Spleen (tissue), 13 donors: ENCODE results near the gene MAMLD1. TPM values are rescaled to one million over a fixed set of nuclear protein-coding genes. Genes with fewer than 3 reads are reported as not detected.
A peak's percentile ranks its signal among the peaks of the same experiment; 100 is the strongest.

Source experiments
- DNase-seq: peaks from one replicate; pipeline ENCODE4 v3.0.0-alpha.2; 2020
- H3K27ac ChIP-seq, 8 donors: fragments of 200-600 bp; sonication (generic) in 7 of 8; 1 replicate in 4 of 8; 2 replicates in 4 of 8; pipeline versions ENCODE4 v1.5.0 to v1.8.0; 2016 to 2021; ENCODE audit warnings: inconsistent platforms in 4 of 8, mild to moderate bottlenecking in 4 of 8, moderate library complexity in 1 of 8
- H3K27me3 ChIP-seq, 7 donors: fragments of 200-600 bp; sonication (generic) in 6 of 7; replicated peaks in 1 of 7; 1 replicate in 4 of 7; 2 replicates in 3 of 7; pipeline versions ENCODE4 v1.5.0 to v1.8.0; 2016 to 2021; ENCODE audit warnings: inconsistent platforms in 3 of 7, mild to moderate bottlenecking in 1 of 7
- H3K36me3 ChIP-seq, 6 donors: fragments of 200-600 bp; sonication (generic) in 5 of 6; 1 replicate in 4 of 6; 2 replicates in 2 of 6; pipeline versions ENCODE4 v1.5.0 to v1.8.0; 2016 to 2021; ENCODE audit warnings: inconsistent platforms in 2 of 6
- H3K4me1 ChIP-seq, 6 donors: fragments of 200-600 bp; sonication (generic) in 5 of 6; 1 replicate in 3 of 6; 2 replicates in 3 of 6; pipeline versions ENCODE4 v1.5.0 to v1.8.0; 2016 to 2021; ENCODE audit warnings: inconsistent platforms in 3 of 6
- H3K4me3 ChIP-seq, 8 donors: fragments of 200-600 bp; sonication (generic) in 7 of 8; 1 replicate in 4 of 8; 2 replicates in 4 of 8; pipeline versions ENCODE4 v1.5.0 to v1.8.0; 2016 to 2021; ENCODE audit warnings: inconsistent platforms in 4 of 8, mild to moderate bottlenecking in 4 of 8, moderate library complexity in 2 of 8
- H3K9me3 ChIP-seq, 8 donors: fragments of 200-600 bp; sonication (generic) in 7 of 8; 1 replicate in 4 of 8; 2 replicates in 4 of 8; pipeline versions ENCODE4 v1.5.0 to v1.8.0; 2016 to 2021; ENCODE audit warnings: inconsistent platforms in 4 of 8
- CTCF ChIP-seq, 11 experiments: fragments of 200-600 bp in 7 of 11; fragments of 450-650 bp in 4 of 11; sonication (generic) in 4 of 11; IDR thresholded peaks in 8 of 11; conservative IDR thresholded peaks in 3 of 11; 1 replicate in 7 of 11; 2 replicates in 4 of 11; pipeline versions ENCODE4 v1.4.0 to v1.8.0; 2016 to 2021; ENCODE audit warnings: antibody characterized with exemption in 11 of 11, inconsistent platforms in 4 of 11, mild to moderate bottlenecking in 1 of 11
- POLR2A ChIP-seq, 3 donors: fragments of 450-650 bp; IDR thresholded peaks; one replicate each; pipeline ENCODE4 v1.5.1; 2017; ENCODE audit warnings: antibody characterized with exemption in 3 of 3, mild to moderate bottlenecking in 1 of 3
- POLR2AphosphoS5 ChIP-seq, 3 donors: sonication (generic); formaldehyde crosslinking; IDR thresholded peaks; one replicate each; pipeline ENCODE4 v1.5.1; 2017; ENCODE audit warnings: antibody characterized with exemption in 3 of 3
- WGBS, 5 donors: extraction: QIAGEN DNeasy Blood & Tissue Kit in 3 of 5; methylation state at CpG; one replicate each; pipeline versions ENCODE4 v1.1.5 to v1.1.7; 2013 to 2018; 5-methylcytosine and 5-hydroxymethylcytosine counted together
- intact Hi-C: fragments of 100-400 bp; cut with DNase I; formaldehyde crosslinking; loops from one replicate; pipeline ENCODE4 v1.15.0; 2023; ENCODE audit warnings: low total_unique reads
- long read RNA-seq, 2 donors: transcript quantifications; one replicate each; lab custom pipeline, GENCODE V29; 2026
- polyA plus RNA-seq, 3 donors: library from polyadenylated mRNA; stranded (reverse); fragments of 200-250 nt; gene quantifications; one replicate each; pipeline ENCODE4 v1.2.1, GENCODE V29; 2013
- total RNA-seq, 7 donors: library from RNA; depleted of rRNA in 3 of 7; stranded (reverse); fragments of >200 nt in 3 of 7; fragmentation: NEBNext Ultra II Directional in 4 of 7; extraction: Animal tissue kit (Norgen Biotek cat#: 25700) in 4 of 7; gene quantifications; one replicate each; pipeline versions ENCODE4 v1.1.0 to v1.2.1, GENCODE V29; 2016 to 2021
- donor health status: healthy with polysubstance abuse.
- donor health status: DM: no; HTN: no; CAD: no; lungs with moderate emphysema.
- donor health status: DM: no; HTN: no; CAD: no.
- donor health status: Bipolar disorder and iron deficiency.
- donor health status: healthy.
- donor health status: DM: no; HTN: no; CAD: no.
- donor health status: DM: yes; HTN: yes; CAD: no.

The MAMLD1 gene, protein sequence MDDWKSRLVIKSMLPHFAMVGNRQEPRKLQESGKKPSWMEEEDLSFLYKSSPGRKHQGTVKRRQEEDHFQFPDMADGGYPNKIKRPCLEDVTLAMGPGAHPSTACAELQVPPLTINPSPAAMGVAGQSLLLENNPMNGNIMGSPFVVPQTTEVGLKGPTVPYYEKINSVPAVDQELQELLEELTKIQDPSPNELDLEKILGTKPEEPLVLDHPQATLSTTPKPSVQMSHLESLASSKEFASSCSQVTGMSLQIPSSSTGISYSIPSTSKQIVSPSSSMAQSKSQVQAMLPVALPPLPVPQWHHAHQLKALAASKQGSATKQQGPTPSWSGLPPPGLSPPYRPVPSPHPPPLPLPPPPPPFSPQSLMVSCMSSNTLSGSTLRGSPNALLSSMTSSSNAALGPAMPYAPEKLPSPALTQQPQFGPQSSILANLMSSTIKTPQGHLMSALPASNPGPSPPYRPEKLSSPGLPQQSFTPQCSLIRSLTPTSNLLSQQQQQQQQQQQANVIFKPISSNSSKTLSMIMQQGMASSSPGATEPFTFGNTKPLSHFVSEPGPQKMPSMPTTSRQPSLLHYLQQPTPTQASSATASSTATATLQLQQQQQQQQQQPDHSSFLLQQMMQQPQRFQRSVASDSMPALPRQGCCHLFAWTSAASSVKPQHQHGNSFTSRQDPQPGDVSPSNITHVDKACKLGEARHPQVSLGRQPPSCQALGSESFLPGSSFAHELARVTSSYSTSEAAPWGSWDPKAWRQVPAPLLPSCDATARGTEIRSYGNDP
- 1 to 10 TPM; 2.8 to 7.3 (median 4.5) TPM for total RNA-seq
- polyA plus RNA-seq: 1 to 10 TPM; 1.2 to 2.0 (median 1.5) TPM
- long read RNA-seq, donor 1, partial matches to known transcripts: 0 of 1 reads
- long read RNA-seq, donor 1, other reads (novel, unspliced or antisense): 0 of 1 reads
- long read RNA-seq, donor 2, full-length matches to known transcripts: 1 of 1 reads
- long read RNA-seq, donor 2, partial matches to known transcripts: 0 of 1 reads
- long read RNA-seq, donor 2, other reads (novel, unspliced or antisense): 0 of 1 reads

- peak within 1 kb of the TSS; percentile 13 to 86 (median 74) for H3K27ac ChIP-seq
- no peaks in the 10 kb centered on the region for H3K36me3 ChIP-seq
- DNase-seq: peak; percentile 89
- peak; percentile 70 to 83 (median 75) for TF ChIP-seq POLR2AphosphoS5 (IDR thresholded peaks at IDR 0.05)
- no peak for TF ChIP-seq POLR2A (IDR thresholded peaks at IDR 0.05)
- H3K4me1 ChIP-seq: peaks cover 0 to 53% (median 26%) of the 10 kb centered on the region in 6 donors
- peak within 1 kb of the TSS; percentile 22 to 77 (median 52) for H3K4me3 ChIP-seq
- WGBS, 5 donors: 0 to 44% (median 1%) methylated on average over 4 to 88 of the region's 88 CpGs
- H3K9me3 ChIP-seq: peaks cover 0 to 3% (median 0%) of the 10 kb centered on the region in 8 donors
- peaks cover 0 to 53% (median 14%) of the 10 kb centered on the region in 7 donors for H3K27me3 ChIP-seq
- intact Hi-C loops: no loop called here
Measured at GRCh38 chrX:150362599-150363481, at the start of gene MAMLD1. TSS of gene MAMLD1 (plus strand) at chrX:150363317. CDS start at chrX:150445517, 82,200 bp downstream.

- no peak for TF ChIP-seq CTCF (IDR thresholded peaks at IDR 0.05 in 8 of 11, conservative IDR thresholded peaks at IDR 0.05 in 3 of 11)
- TF ChIP-seq POLR2AphosphoS5 (IDR thresholded peaks at IDR 0.05): no peak
- TF ChIP-seq POLR2A (IDR thresholded peaks at IDR 0.05): no peak
- intact Hi-C loops: no loop called here
- Histone ChIP-seq H3K27ac (no peak overlapping the region), H3K4me1 (no peaks in the 10 kb centered on the region), H3K36me3 (no peaks in the 10 kb centered on the region), H3K27me3 (peaks cover 0 to 4% (median 0%) of the 10 kb centered on the region in 7 donors), H3K4me3 (no peak overlapping the region), H3K9me3 (no peaks in the 10 kb centered on the region)
- 69 to 83% (median 77%) methylated on average over 5 of the region's 5 CpGs for WGBS, 5 donors
- no peak for DNase-seq
Measured at GRCh38 chrX:150313514-150313913, 49.6 kb upstream of the MAMLD1 start.

DNA sequence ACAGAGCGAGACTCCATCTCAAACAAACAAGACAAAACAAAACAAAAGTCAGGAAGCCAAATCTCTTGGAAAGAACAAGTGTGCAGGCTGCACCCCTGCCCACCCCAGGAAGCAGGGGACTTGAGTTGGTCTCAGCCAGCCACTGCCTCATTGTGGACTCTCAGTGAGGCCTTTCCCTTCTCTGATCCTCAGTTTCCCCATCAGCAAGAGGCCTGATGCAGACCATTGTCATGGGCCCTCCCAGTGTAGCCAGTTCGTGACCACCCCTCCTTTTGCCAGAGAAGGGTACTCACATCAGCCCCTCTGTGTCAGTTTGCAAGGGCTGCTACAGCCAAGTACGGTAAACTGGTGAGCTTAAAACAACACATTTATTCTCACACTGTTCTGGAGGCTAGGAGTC lies 48.9 kb upstream of the MAMLD1 start:
- Histone ChIP-seq H3K27me3 (peaks cover 0 to 4% (median 0%) of the 10 kb centered on the region in 7 donors), H3K4me1 (no peaks in the 10 kb centered on the region), H3K36me3 (no peaks in the 10 kb centered on the region), H3K4me3 (no peak overlapping the region), H3K9me3 (no peaks in the 10 kb centered on the region), H3K27ac (no peak overlapping the region)
- DNase-seq: no peak
- TF ChIP-seq CTCF (IDR thresholded peaks at IDR 0.05 in 8 of 11, conservative IDR thresholded peaks at IDR 0.05 in 3 of 11) (no peak), POLR2A (IDR thresholded peaks at IDR 0.05) (no peak), POLR2AphosphoS5 (IDR thresholded peaks at IDR 0.05) (no peak)
- 71 to 100% (median 89%) methylated on average over 2 to 3 of the region's 3 CpGs for WGBS, 5 donors
- intact Hi-C loops: no loop called here

DNA sequence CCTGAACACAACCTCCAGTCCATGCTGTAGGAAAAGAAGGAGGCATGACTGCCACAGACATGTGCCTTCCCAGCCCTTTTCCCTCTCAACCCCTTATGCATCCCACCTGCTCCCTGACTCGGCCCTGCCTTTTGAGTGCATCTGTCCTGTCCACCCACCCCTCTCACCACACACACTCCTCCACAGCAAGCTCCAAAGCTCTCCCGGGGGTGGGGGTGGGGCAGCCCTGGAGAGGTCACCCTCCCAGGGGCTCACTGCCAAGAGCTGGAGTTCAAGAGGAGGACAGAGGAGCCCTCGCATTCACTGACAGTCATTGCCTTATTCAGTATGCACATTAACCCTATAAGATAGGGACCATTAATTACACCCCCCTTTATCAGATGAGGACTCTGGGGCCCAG lies 46.6 kb upstream of the MAMLD1 start:
- intact Hi-C loops: no loop called here
- 68 to 86% (median 73%) methylated on average over 1 to 3 of the region's 3 CpGs for WGBS, 5 donors
- H3K27me3 ChIP-seq: peaks cover 0 to 4% (median 0%) of the 10 kb centered on the region in 7 donors

More for the DNA sequence above, 46.6 kb upstream of the MAMLD1 start:
- no peaks in the 10 kb centered on the region for H3K36me3 ChIP-seq
- no peak overlapping the region for H3K4me3 ChIP-seq
- H3K4me1 ChIP-seq: no peaks in the 10 kb centered on the region
- no peaks in the 10 kb centered on the region for H3K9me3 ChIP-seq
- no peak overlapping the region for H3K27ac ChIP-seq
- no peak for DNase-seq
- TF ChIP-seq CTCF (IDR thresholded peaks at IDR 0.05 in 8 of 11, conservative IDR thresholded peaks at IDR 0.05 in 3 of 11) (no peak), POLR2AphosphoS5 (IDR thresholded peaks at IDR 0.05) (no peak), POLR2A (IDR thresholded peaks at IDR 0.05) (no peak)
